Endothelial cell of umbilical vein (primary cell): ENCODE measurements around the gene OLA1. TPM values are rescaled to one million over a fixed set of nuclear protein-coding genes. Genes with fewer than 3 reads are reported as not detected.

Experiments used
- BruUV-seq: library from RNA; stranded (reverse); fragments of 400-500 nt; replicated peaks from 2 replicates; lab custom pipeline; 2021; lab: Mats Ljungman, UMichigan
- CTCF ChIA-PET: fragments of 300-600, 350-600 bp; sonication (Branson Sonifier 250); formaldehyde crosslinking; loops from one replicate; lab custom pipeline; 2021; ENCODE audit warnings: antibody characterized with exemption, inconsistent platforms; lab: Charles Lee
- POLR2A ChIA-PET: fragments of 300-600, 350-600 bp; sonication (Branson Sonifier 250); formaldehyde crosslinking; loops from one replicate; lab custom pipeline; 2021; ENCODE audit warnings: antibody characterized with exemption, inconsistent platforms; lab: Charles Lee
- DNase-seq: peaks from one replicate; pipeline ENCODE4 v3.0.0-alpha.2; 2011; ENCODE audit warnings: low read depth, low spot score
- FAIRE-seq: peaks from 2 replicates; lab custom pipeline; 2011; peaks lifted over from hg19 to GRCh38; lab: Jason Lieb, UNC
- H2AFZ ChIP-seq: 2 replicates; pipeline ENCODE4 v1.6.0; 2012; ENCODE audit warnings: low read depth, low read length, control low read depth, inconsistent platforms
- H3K27ac ChIP-seq: 2 replicates; pipeline ENCODE4 v1.5.1; 2011; ENCODE audit warnings: low read depth, mild to moderate bottlenecking, control low read depth, low read length, moderate library complexity; ENCODE audit not compliant: insufficient read depth
- H3K27me3 ChIP-seq, 2 experiments: 2 replicates each; pipeline versions ENCODE4 v1.6.0 to v1.6.1; 2011; ENCODE audit warnings: low read length in 2 of 2, mixed read lengths in 1 of 2; ENCODE audit not compliant: control insufficient read depth in 2 of 2, insufficient read depth in 2 of 2
- H3K36me3 ChIP-seq, 2 experiments: 2 replicates in 1 of 2; 3 replicates in 1 of 2; pipeline ENCODE4 v1.5.1; 2011; ENCODE audit warnings: low read length in 2 of 2, mild to moderate bottlenecking in 1 of 2, moderate library complexity in 1 of 2; ENCODE audit not compliant: control insufficient read depth in 2 of 2, insufficient read depth in 2 of 2; ENCODE audit errors: extremely low read depth in 1 of 2
- H3K4me1 ChIP-seq: 3 replicates; pipeline ENCODE4 v1.5.1; 2011; ENCODE audit warnings: mild to moderate bottlenecking, low read length; ENCODE audit not compliant: control insufficient read depth, insufficient read depth; ENCODE audit errors: extremely low read depth
- H3K4me2 ChIP-seq: 2 replicates; pipeline ENCODE4 v1.6.1; 2011; ENCODE audit warnings: low read length, control low read depth, mixed read lengths; ENCODE audit not compliant: insufficient read depth
- H3K4me3 ChIP-seq, 3 experiments: fragments of 200-600 bp in 1 of 3; sonication (generic), shearing (Covaris generic) in 1 of 3; replicated peaks in 1 of 3; 2 replicates each; pipeline ENCODE4 v1.5.1; 2011 to 2016; ENCODE audit warnings: control low read depth in 3 of 3, low read length in 3 of 3, mild to moderate bottlenecking in 2 of 3, inconsistent platforms in 1 of 3, low read depth in 1 of 3, moderate library complexity in 1 of 3; ENCODE audit not compliant: insufficient read depth in 1 of 3
- H3K79me2 ChIP-seq: 2 replicates; pipeline ENCODE4 v1.6.0; 2012; ENCODE audit warnings: low read length, inconsistent platforms; ENCODE audit not compliant: control insufficient read depth, insufficient read depth
- H3K9ac ChIP-seq: replicated peaks from 2 replicates; pipeline ENCODE3; 2011; ENCODE audit warnings: low read length, control low read depth; ENCODE audit not compliant: insufficient read depth; ENCODE audit errors: extremely low read depth
- H3K9me1 ChIP-seq: replicated peaks from 3 replicates; pipeline ENCODE4 v1.6.0; 2011; ENCODE audit warnings: mild to moderate bottlenecking, low read length; ENCODE audit not compliant: control insufficient read depth, insufficient read depth; ENCODE audit errors: extremely low read depth
- H3K9me3 ChIP-seq: replicated peaks from 2 replicates; pipeline ENCODE4 v1.5.1; 2012; ENCODE audit warnings: low read length, inconsistent platforms; ENCODE audit not compliant: control insufficient read depth, insufficient read depth
- H4K20me1 ChIP-seq: replicated peaks from 2 replicates; pipeline ENCODE3; 2011; ENCODE audit warnings: mild to moderate bottlenecking, low read length; ENCODE audit not compliant: control insufficient read depth, insufficient read depth; ENCODE audit errors: extremely low read depth
- EZH2 ChIP-seq: IDR thresholded peaks from 2 replicates; pipeline ENCODE4 v1.6.1; 2012; ENCODE audit warnings: borderline replicate concordance, low read depth, mild to moderate bottlenecking, moderate library complexity, low read length, inconsistent platforms; ENCODE audit not compliant: severe bottlenecking
- JUN ChIP-seq: IDR thresholded peaks from 2 replicates; pipeline ENCODE4 v1.6.1; 2011; ENCODE audit warnings: borderline replicate concordance, low read depth; ENCODE audit not compliant: insufficient read length, insufficient read depth
- MAX ChIP-seq: IDR thresholded peaks from 2 replicates; pipeline ENCODE4 v1.6.1; 2011; ENCODE audit not compliant: insufficient read depth, insufficient read length
- POLR2A ChIP-seq: IDR thresholded peaks from 2 replicates; pipeline ENCODE4 v1.6.1; 2012; ENCODE audit warnings: low read depth, mild to moderate bottlenecking, control low read depth, low read length
- POLR2AphosphoS5 ChIP-seq: IDR thresholded peaks from 2 replicates; pipeline ENCODE4 v1.6.1; 2012; ENCODE audit warnings: low read depth, mild to moderate bottlenecking, control low read depth, low read length, moderate library complexity; ENCODE audit not compliant: insufficient read depth
- dilution Hi-C: fragments of 300-500 bp; cut with MboI; formaldehyde crosslinking; loops from one replicate; pipeline ENCODE4 v1.15.0; 2019; ENCODE audit warnings: low sequenced_read_pairs; ENCODE audit not compliant: extremely low pct_ligation_motif_present
- intact Hi-C: fragments of 100-400 bp; cut with micrococcal nuclease; formaldehyde crosslinking; loops from one replicate; pipeline ENCODE4 v1.10.0; 2022
- polyA plus RNA-seq, 4 experiments: library from polyadenylated mRNA; depleted of rRNA in 3 of 4; stranded (reverse) in 3 of 4; unstranded in 1 of 4; fragments of >200 nt; gene quantifications; 2 replicates each; pipeline versions ENCODE4 v1.2.1 to v1.2.3, GENCODE V29; 2011 to 2012; ENCODE audit warnings: missing spikeins in 1 of 4
- total RNA-seq: library from RNA; stranded (reverse); gene quantifications from 2 replicates; pipeline ENCODE4 v1.2.3, GENCODE V29; 2021
- TF ChIP-seq, protein P1 (sequence below), 2 donors: IDR thresholded peaks; 1 replicate in 1 of 2; 2 replicates in 1 of 2; pipeline ENCODE4 v1.5.1; 2011; ENCODE audit warnings: low read length in 2 of 2, mild to moderate bottlenecking in 2 of 2, moderate library complexity in 2 of 2, control low read depth in 1 of 2, inconsistent platforms in 1 of 2, low read depth in 1 of 2; ENCODE audit not compliant: insufficient read depth in 1 of 2; ENCODE audit errors: extremely low read depth in 1 of 2

The OLA1 gene
- total and polyA plus RNA-seq, 2 donors (not counting 3 experiments of a cell fraction or from before 2014, with no cell fraction given): 30.6 to 93.9 TPM

- H3K9me1 ChIP-seq: no peaks in the 10 kb centered on the region
- intact Hi-C loops (loop anchor here (1.0 to 5.0 kb wide), 4 partner anchors 20 to 483 kb away; partner anchors contain the start of gene SP3), dilution Hi-C loops (no loop called here)
- FAIRE-seq (no peak), DNase-seq (no peak)
- H3K4me2 ChIP-seq: no peak overlapping the region
- ChIA-PET POLR2A (no interaction called here), CTCF (no interaction called here)
- peak overlapping the region; percentile 59 for H3K27ac ChIP-seq
- no peak for TF ChIP-seq MAX
- TF ChIP-seq JUN: no peak
- TF ChIP-seq, protein P1, sequence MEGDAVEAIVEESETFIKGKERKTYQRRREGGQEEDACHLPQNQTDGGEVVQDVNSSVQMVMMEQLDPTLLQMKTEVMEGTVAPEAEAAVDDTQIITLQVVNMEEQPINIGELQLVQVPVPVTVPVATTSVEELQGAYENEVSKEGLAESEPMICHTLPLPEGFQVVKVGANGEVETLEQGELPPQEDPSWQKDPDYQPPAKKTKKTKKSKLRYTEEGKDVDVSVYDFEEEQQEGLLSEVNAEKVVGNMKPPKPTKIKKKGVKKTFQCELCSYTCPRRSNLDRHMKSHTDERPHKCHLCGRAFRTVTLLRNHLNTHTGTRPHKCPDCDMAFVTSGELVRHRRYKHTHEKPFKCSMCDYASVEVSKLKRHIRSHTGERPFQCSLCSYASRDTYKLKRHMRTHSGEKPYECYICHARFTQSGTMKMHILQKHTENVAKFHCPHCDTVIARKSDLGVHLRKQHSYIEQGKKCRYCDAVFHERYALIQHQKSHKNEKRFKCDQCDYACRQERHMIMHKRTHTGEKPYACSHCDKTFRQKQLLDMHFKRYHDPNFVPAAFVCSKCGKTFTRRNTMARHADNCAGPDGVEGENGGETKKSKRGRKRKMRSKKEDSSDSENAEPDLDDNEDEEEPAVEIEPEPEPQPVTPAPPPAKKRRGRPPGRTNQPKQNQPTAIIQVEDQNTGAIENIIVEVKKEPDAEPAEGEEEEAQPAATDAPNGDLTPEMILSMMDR (IDR thresholded peaks at IDR 0.05; ENCODE audit: extremely low read depth in 1 of 2, insufficient read depth in 1 of 2, low read depth in 1 of 2, low read length in 2 of 2): no peak
- no peak for TF ChIP-seq POLR2AphosphoS5
- TF ChIP-seq POLR2A: no peak
- TF ChIP-seq EZH2: no peak
- H3K9ac ChIP-seq: no peak overlapping the region
- no peaks in the 10 kb centered on the region for H3K9me3 ChIP-seq
- no peak overlapping the region for H3K4me3 ChIP-seq
- no peak overlapping the region for H2AFZ ChIP-seq
- no peaks in the 10 kb centered on the region for H4K20me1 ChIP-seq
- BruUV-seq: no TSS peak
- peaks cover 0 to 2% of the 10 kb centered on the region in 2 experiments for H3K27me3 ChIP-seq
- no peaks in the 10 kb centered on the region for H3K36me3 ChIP-seq
- H3K4me1 ChIP-seq: peaks cover 15% of the 10 kb centered on the region
- no peaks in the 10 kb centered on the region for H3K79me2 ChIP-seq
Observed at GRCh38 chr2:174059884-174060244, 188.5 kb downstream of the OLA1 start.
